ENCODE data around the gene NLRC5.

GRCh38 chr16:57091200-57091974 is 102.0 kb downstream of the NLRC5 start:
- TF ChIP-seq CTCF (conservative IDR thresholded peaks at IDR 0.05; ENCODE audit: low read length) (no peak), EZH2phosphoT487 (IDR thresholded peaks at IDR 0.05; ENCODE audit: borderline replicate concordance, low read depth, low read length) (no peak)
